ENCODE results near the gene SPIRE1.
"Not testable (repeated sequence)": the region's sequence is repeated elsewhere in the genome, so short reads cannot be mapped to it uniquely, and the experiment has no call there.

Gene SPIRE1

DNA sequence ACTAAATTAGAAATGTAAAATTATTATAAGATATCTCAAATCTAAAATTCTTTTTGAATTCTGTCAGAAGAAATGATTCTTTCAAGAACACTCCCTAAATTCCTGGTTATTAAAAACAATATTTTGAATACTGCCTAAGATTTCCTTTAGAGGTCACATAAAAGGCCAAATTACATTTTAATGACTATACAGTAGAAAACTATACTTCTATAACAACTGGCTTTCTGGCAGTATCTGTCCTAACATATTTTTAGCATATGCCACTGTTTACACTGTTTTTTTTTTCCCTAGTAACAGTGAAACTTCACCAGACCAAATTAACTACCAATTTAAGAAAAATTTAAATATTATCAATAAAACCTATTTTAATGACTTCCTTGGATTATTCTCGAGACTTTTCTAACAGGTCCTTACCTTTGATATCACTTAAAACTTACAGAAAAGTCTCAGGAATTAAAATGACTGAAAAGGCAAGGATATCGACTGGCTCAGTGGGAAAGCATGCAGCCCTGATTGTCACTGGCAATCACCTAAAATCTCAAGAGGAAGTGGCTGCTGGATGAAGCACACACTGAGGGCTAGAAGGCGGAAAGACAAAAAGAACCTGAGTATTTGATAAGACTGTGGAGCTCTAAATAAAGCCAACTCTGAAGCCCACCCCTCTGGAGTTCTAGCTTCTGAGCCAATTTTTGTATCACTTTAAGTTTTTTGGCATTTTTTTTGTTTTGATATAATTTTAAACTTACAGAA lies 59.6 kb downstream of the SPIRE1 start:
- DNase-seq (ENCODE audit: low read depth in 2 of 2) = no peak

DNA sequence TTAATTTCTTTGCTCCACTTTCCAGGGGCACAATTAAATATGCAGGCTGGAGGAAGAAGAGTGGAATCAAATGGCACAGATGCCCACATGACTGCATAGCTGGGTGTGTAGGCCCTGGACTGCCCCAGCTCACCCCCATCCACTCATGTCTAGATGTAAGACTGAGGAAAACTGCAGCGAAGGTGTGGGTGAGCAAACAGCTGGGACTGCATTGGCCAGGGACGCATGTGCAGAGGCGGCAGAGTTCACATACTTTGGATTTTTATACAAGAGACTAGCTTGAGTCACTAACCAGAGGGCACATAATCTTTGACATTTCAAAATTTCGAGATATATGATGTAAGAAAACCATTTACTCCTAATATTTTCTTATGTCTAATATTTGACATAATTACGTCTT lies 60.1 kb downstream of the SPIRE1 start:
- DNase-seq (ENCODE audit: low read depth in 2 of 2) = no peak

DNA sequence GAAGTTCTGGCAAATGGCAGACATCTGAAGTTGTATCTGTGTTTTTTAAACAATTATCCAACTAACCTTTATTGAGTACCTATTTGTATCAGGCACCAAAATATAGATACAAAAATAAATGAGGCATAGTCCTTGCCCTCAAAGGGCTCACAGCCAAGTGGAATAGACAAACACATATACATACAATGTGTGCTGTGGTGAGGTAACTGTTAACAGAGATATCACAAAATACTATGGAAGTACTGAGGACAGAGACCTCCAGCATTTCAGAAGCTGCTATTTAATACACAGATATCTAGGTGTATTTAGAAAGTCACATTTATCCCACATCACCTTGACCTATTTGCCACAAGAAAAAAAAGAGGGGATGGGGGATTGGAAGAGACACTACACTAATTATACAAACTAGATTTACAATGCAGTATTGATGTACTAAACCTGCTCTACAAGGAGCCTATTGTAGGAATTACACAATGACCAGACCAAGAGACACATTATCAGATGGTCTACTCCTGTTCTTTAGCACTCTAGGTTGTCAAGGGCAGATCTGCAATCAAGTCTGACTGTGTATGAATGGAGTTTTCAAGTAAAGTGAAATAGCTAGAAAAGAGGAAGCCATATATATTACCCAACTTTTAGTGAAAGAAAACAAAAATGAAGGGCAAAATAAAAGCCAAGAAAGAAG lies 62.2 kb downstream of the SPIRE1 start:
- DNase-seq (ENCODE audit: low read depth in 2 of 2) = no peak

DNA sequence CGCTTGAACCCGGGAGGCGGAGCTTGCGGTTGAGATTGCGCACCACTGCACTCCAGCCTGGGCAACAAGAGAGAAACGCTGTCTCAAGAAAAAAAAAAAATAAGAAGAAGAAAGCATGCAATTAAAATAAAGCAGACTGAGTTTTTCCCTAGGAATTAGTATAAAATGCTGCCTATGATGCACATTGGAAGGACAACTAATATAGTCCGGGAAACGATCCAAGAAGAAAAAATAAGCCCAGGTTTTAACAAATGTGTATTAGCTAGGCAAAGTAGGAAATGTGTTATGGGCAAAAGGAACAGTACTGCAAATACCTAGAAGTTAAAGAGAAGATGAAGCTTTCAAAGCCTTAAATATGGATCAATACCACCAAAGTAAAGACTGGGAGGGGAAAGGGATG lies 64.0 kb downstream of the SPIRE1 start:
- no peak for DNase-seq (ENCODE audit: low read depth in 2 of 2)

DNA sequence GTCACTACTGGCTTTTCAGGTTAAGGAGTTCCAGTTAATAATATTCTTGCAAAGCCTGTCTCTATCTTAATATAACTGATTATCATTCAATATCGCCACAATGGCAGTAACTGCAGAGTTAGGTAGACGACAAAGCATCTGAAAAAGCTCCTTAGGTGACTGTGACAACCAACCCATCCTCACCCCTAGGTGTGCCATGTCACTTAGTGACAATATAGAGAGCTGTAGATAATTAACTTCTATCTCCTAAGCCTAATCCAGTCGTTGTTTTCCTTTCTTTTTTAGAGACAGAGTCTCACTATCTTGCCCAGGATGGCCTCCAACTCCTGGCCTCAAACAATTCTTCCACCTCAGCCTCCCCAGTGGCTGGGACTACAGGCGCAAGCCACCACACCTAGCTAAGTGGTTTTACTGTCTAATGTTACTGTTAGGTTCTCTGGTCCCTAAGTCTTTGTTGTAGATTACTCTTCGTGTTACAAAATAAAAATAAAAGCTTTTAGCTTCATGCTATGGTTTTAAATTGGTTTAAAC lies 65.2 kb downstream of the SPIRE1 start:
- DNase-seq (ENCODE audit: low read depth in 2 of 2) = no peak

DNA sequence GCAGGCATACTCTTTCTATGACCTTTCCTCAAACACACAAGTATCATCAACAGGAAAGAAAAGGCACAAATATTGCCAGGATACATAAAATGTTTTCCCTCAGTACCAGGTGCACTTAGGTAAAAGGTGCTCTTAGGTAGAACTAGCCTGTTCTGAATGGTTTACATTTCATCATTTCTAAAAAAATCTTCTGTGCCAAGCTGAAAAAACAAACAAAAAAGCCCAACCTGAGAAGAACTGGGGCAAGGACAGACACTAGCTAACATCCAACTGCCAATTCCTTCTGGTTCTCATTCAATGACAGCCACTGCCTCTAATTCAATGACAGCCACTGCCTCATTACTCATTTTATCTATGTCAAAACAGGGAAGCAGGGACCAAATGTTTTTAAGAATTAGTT lies 68.5 kb downstream of the SPIRE1 start:
- DNase-seq (ENCODE audit: low read depth in 2 of 2) = no peak

DNA sequence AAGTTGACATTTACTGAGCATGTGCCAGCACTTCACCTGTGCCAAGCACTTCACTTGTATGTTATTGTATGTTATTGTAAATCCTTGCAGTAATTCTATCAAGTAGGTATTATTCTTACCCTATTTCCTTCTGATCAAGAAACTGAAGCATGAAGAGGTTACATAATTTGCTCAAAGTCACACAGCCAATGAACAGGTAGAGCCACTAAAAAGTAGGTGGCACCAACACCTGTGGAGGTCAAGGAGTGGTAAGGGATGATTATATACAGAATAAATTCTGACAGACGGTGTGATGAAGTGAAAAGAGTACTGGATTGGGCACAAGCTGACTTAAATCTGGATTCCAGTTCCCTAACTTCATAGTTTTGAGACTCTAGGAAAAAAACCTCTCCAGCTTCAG lies 71.0 kb downstream of the SPIRE1 start:
- no peak for DNase-seq (ENCODE audit: low read depth in 2 of 2)

DNA sequence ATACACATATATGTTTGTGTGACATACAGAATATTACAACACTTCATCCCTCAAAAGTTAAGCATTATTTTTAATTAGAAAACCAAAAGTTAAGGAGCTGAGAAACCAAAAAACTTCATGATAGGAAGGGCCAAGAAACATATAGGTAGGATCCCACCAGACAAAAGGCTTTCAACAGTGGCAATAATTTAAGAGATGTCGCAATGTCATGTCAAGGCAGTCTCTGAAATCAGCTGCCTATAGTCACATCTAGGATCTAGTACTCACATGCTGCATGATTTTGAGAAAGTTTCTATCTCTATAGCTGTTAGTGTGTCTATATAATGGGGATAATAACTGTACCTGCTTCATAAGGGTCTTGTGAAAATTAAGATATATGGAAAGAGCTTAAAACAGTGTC lies 72.7 kb downstream of the SPIRE1 start:
- no peak for DNase-seq (ENCODE audit: low read depth in 2 of 2)

DNA sequence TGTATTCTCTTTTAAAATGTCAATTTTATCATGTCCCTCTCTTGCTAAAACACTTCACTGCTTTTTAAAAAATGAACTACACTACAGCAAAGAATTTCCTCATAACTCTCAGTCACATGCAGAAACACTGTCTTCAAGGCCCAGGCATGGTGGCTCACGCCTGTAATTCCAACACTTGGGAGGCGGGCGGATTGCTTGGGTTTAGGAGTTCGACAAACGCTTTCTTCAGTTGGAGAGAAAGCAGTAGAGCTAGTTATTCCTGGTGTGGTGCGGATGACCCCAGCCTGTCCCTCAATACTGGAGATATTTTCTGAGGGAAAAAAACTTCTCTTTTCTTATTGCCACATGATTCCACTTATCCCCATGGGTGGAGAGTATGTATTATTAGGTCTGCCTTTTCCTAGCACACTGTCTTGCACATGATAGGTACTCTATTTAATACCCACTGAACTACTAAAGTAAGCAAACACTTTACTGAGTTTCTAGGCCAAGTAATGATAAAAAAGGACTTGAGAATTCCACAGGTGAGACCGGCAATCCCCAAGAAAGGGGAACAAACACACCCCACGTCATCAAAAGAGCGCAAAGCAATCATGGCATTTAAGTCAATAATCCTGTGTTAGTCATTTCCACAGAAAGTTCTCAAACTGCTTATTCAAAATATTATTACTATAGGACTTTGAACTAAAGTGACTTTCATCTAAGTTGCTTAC lies 77.1 kb downstream of the SPIRE1 start:
- DNase-seq (ENCODE audit: low read depth in 2 of 2) = no peak

DNA sequence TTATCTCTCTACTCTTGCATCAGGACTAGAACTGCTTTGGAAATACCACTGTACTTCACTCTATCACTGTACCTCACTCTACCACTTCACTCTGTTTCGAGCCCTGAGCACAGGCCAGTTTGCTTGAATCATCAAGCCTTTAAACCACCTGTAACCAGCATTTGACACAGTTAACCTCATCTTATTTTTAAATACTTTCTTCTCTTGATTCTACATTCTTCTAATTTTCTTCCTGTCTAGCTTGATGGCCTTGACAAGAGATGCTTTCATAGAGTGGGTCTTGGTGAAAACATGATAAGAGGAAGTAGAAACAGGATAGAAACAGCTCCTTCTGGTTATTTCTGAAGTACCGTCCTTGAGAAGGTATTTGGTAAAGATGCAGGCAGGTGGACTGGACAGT lies 78.1 kb downstream of the SPIRE1 start:
- no peak for DNase-seq (ENCODE audit: low read depth in 2 of 2)

DNA sequence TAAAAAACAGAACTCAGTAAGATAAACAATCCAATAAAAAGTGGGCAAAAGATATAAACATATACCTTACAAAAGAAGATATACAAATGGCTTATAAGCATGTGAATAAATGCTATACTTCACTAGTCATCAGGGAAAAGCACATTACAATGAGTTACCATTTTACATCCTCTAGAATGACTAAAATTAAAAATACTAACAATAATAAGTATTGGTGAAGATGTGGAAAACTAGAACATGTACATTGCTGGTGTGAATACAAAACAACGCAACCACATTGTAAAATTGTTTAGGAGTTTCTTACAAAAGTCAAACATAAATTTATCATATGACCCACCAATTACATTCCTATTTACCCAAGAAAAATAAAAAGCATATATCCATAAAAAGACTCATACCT lies 80.1 kb downstream of the SPIRE1 start:
- no peak for DNase-seq (ENCODE audit: low read depth in 2 of 2)

DNA sequence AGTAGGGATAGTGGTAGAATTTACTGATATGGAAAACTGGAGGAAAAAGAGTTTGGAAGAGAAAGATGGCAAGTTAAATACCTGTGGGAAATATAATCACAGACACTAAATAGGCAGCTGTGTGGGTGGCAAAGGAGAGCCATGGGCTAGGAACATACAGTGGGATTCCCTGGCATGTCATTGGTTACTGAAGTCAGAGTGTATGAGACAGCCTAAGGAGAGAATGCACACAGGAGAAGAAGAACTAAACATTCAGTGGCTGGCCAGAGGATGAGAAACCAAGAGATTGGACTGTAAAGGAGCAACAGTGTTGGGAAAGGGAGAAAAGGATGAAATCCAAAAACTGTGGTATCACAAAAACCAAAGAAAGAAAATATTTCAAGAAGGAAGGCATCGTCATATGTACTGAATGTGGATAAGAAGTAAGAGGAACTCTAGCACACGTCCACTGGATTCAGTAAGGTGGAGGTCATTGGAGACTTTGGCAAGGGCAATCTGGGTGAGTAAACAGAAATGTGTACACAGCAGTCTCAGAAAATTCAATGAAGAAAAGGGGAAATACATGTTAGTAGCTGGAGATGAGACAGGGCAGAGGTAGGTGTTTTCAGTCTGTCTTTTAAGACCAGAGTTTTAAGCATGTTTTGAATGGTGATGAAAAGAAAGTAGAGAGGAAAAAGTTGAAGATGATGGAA lies 83.3 kb downstream of the SPIRE1 start:
- no peak for DNase-seq (ENCODE audit: low read depth in 2 of 2)

DNA sequence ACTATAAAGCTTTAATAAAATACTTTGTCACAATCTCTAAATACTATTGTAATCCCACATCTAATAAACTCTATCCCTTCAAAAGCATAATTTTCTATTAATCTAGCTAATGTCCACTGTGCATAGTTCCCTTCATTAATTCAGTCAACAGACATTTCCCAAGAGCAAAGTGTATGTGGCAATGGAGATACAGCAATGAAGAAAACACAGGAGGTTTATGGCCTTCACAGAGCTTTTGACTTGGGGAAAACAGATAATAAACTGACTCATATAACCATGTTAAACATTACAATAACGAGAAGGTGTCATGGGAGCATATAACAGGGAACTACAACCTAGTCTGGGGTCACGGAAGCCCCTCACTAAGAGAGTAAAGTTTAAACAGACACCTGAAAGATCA lies 86.3 kb downstream of the SPIRE1 start:
- no peak for DNase-seq (ENCODE audit: low read depth in 2 of 2)

DNA sequence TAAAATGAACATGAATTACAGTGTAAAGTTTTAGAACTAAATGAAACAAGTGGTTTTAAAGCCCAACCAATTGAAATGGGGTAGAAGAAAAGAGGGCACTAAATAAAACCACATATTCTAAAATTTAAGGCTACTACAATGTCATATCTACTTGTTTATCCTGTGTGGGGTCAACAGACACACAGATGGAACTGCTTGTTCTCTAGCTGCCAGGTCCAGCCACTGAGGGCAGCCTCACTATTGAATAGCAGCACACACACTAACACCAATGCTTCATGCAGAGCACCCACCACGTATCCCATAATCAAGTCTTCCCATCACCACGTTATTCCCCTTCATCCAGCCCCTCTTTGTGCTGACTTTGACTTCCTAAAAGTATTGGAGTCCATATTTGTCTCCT lies 88.1 kb downstream of the SPIRE1 start:
- no peak for DNase-seq (ENCODE audit: low read depth in 2 of 2)

DNA sequence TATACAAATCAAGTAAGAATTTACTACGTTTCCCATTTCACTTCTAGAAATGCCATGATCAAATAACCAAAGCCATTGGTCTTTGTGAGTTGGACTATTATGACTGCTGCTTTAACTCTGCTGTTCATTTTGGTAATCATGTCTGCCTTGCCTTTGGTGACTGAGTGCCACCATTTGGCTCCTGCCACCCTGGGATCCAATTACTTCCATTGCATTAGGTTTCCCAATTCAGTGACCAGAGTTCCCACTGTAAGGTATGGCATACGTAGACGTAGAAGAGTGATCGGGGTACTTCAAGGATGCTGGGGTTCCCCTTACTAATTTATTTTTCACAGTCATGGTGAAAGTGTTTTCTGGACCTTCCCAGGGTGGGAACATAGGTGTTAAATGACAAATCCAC lies 90.1 kb downstream of the SPIRE1 start:
- no peak for DNase-seq (ENCODE audit: low read depth in 2 of 2)

DNA sequence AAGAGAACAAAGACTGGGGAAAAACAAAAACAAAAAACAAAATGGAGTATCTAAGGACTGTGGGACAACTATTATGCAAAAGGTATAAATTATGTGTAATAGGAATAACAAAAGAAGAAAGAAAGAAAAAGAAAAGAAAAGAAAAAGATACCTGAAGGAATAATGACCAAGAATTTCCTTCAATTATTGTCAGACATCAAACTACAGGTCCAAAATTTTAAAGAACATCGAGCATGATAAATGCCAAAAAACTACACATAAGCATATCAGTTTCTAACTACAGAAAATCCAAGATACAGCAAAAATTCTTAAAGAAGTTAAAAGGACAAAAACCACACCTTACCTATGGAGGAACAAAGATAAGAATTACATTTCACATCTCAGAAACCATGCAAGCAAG lies 93.0 kb downstream of the SPIRE1 start:
- no peak for DNase-seq (ENCODE audit: low read depth in 2 of 2)

DNA sequence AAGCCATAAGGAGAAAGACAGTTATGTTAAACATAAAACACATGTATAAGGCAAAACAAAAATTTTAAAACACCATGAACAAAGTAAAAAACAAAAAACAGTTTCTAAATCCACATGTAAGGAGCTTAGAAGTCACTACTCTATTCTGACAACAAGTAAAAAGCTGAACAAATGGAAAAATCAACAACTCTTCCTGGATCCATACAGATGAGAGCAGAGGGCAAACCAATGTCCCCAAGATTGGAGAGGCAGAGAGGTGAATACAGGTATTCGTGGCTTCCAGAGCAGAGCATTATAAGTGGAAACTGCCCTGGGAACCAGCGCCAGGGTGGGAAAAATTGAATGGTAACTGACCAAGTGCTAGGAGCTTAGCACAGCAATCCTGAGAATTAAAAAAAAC lies 93.5 kb downstream of the SPIRE1 start:
- no peak for DNase-seq (ENCODE audit: low read depth in 2 of 2)

DNA sequence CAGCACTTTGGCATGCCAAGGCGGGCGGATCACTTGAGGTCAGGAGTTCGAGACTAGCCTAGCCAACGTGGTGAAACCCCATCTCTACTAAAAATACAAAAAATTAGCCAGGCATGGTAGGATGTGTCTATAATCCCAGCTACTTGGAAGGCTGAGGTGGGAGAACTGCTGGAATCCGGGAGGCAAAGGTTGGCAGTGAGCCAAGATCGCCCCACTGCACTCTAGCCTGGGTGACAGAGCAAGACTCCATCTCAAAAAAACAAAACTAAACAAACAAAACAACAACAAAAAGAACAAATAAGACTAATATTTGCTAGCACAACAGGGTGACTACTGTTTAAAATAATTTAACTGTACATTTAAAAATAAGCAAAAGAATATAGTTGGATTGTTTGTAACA lies 97.3 kb downstream of the SPIRE1 start:
- DNase-seq (ENCODE audit: low read depth in 2 of 2) = not testable (repeated sequence)

DNA sequence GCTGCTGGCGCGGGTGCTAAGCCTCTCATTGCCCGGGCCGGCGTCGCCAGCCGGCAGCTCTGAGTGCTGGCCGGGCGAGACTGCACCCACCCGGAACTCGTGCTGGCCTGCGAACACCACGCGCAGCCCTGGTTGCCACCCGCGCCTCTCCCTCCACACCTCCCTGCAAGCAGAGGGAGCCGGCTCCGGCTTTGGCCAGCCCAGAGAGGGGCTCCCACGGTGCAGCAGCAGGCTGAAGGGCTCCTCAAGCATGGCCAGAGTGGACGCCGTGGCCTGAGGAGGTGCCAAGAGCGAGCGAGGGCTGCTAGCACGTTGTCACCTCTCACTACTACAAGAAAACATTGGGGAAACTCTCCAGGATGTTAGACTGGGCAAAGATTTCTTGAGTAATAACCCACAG lies 98.6 kb downstream of the SPIRE1 start:
- no peak for DNase-seq (ENCODE audit: low read depth in 2 of 2)

DNA sequence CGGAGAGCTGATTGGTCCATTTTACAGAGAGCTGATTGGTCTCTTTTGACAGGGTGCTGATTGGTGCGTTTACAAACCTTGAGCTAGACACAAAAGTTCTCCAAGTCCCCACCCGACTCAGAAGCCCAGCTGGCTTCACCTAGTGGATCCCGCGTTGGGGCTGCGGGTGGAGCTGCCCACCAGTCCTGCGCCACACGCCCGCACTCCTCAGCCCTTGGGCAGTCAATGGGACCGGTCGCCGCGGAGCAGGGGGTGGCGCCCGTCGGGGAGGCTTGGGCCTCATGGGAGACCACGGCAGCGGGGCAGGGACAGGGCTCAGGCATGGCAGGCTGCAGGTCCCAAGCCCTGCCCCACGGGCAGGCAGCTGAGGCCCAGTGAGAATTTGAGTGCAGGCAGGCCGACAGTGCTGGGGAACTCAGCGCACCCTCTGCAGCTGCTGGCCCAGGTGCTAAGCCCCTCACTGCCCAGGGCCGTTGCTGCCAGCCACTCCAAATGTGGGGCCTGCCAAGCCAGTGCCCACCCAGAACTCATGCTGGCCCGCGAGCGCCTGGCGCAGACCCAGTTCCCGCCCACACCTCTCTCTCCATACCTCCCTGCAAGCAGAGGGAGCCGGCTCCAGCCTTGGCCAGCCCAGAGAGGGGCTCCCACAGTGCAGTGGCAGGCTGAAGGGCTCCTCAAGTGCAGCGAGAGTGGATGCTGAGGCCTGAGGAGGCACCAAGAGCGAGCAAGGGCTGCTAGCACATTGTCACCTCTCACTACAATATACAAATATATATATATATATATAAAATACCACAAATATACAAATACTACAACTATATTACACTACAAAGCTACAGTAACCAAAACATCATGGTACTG lies 100.7 kb downstream of the SPIRE1 start:
- no peak for DNase-seq (ENCODE audit: low read depth in 2 of 2)

DNA sequence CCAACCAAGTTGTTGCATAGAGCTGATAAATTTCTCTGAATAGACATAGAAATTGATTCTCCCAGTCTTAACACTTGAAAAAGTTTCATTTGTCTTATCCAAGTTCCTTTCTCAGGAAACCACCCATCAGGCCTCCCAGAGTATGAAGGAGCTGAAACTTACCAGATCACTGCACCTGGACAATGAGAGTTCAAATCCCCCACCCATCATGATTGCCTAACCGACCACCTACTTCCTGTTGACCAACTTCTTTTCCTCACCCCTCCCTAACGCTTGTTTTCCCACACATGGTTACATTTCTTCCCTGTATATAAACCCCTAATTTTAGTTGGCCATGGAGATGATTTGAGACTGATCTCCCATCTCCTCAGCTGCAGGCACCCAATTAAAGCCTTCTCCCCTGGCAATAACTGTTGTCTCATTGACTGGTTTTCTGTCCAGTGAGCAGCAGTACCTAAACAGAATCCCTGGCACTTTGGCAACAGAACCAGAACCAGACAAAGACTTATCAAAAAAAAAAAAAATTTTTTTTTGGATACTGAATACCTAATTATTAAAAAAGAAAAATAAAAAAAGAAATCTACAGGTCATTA lies 103.0 kb downstream of the SPIRE1 start:
- DNase-seq (ENCODE audit: low read depth in 2 of 2) = no peak

All from stimulated activated CD4-positive, alpha-beta T cell treated with anti-CD3 and anti-CD28 coated beads, Interleukin-15, amount 100 ng/mL, for 48 hours (primary cell).